Omental fat pad (tissue), 4 donors: ENCODE results near the gene SHROOM3. TPM values are rescaled to one million over a fixed set of nuclear protein-coding genes. Genes with fewer than 3 reads are reported as not detected.

Experiments
- ATAC-seq: fragments of 150-250 bp; one replicate; pipeline ENCODE4 v1.9.1; 2016; ENCODE audit warnings: mild to moderate bottlenecking, moderate library complexity; ENCODE audit not compliant: low FRiP score
- DNase-seq: peaks from one replicate; pipeline ENCODE4 v3.0.0-alpha.2; 2019; ENCODE audit warnings: low spot score
- CTCF ChIP-seq, 3 donors: fragments of 450-650 bp; IDR thresholded peaks; one replicate each; pipeline ENCODE4 v1.5.1; 2016 to 2017; ENCODE audit warnings: antibody characterized with exemption in 3 of 3, mild to moderate bottlenecking in 3 of 3, moderate library complexity in 2 of 3
- total RNA-seq, 4 donors: library from RNA; depleted of rRNA; stranded (reverse); fragments of >200 nt; gene quantifications; one replicate each; pipeline ENCODE4 v1.1.0, GENCODE V29; 2016

Gene SHROOM3
- total RNA-seq, 4 donors from 2014 or later: 1.3 to 12.2 (median 3.1) TPM

- TF ChIP-seq CTCF (IDR thresholded peaks at IDR 0.05): no peak
- no peak for DNase-seq
- ATAC-seq: no peak
Measured at GRCh38 chr4:76458297-76458696, 23.3 kb downstream of the SHROOM3 start.

DNA sequence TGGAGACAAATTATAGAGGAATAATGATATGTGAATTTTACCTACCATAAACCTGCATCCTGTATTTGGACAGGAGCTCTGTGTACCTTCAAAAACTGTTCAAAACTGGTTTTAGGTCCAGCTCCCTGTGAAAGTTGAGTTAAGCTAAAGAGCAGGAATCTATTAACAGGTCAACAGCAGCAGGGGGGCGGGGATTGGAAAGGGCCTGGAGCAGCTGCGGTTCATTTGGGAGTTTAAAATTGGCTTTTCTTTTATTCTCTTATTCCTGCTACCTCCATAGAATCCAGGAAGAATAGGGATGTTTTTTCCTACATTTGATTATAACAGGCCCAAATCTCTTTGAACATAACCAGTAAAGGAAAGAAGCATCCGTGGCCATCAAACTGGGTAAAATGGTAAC lies 23.8 kb downstream of the SHROOM3 start:
- no peak for TF ChIP-seq CTCF (IDR thresholded peaks at IDR 0.05)
- ATAC-seq (no peak), DNase-seq (no peak)

GRCh38 chr4:76459291-76459723 lies 24.3 kb downstream of the SHROOM3 start:
- DNase-seq (no peak), ATAC-seq (no peak)

GRCh38 chr4:76463568-76463967 lies 28.5 kb downstream of the SHROOM3 start:
- DNase-seq: no peak
- no peak for ATAC-seq
- no peak for TF ChIP-seq CTCF (IDR thresholded peaks at IDR 0.05)

More at GRCh38 chr4:76459291-76459723, 24.3 kb downstream of the SHROOM3 start:
- no peak for TF ChIP-seq CTCF (IDR thresholded peaks at IDR 0.05)

GRCh38 chr4:76470064-76470463 lies 35.0 kb downstream of the SHROOM3 start:
- TF ChIP-seq CTCF (IDR thresholded peaks at IDR 0.05): no peak
- ATAC-seq (no peak), DNase-seq (no peak)

GRCh38 chr4:76470532-76470931 lies 35.5 kb downstream of the SHROOM3 start:
- ATAC-seq: no peak
- DNase-seq: no peak
- no peak for TF ChIP-seq CTCF (IDR thresholded peaks at IDR 0.05)

GRCh38 chr4:76476571-76476970 lies 41.5 kb downstream of the SHROOM3 start:
- ATAC-seq (no peak), DNase-seq (no peak)
- TF ChIP-seq CTCF (IDR thresholded peaks at IDR 0.05): no peak
